Measurements from ENCODE around the gene NPLOC4. TPM values are rescaled to one million over a fixed set of nuclear protein-coding genes. Genes with fewer than 3 reads are reported as not detected.
A peak's percentile ranks its signal among the peaks of the same experiment; 100 is the strongest.

Gene NPLOC4
- total and polyA plus RNA-seq, 2 of the 13 experiments (the other 11 are each of a cell fraction or from before 2014, with no cell fraction given): 57.0 to 97.0 TPM

DNA sequence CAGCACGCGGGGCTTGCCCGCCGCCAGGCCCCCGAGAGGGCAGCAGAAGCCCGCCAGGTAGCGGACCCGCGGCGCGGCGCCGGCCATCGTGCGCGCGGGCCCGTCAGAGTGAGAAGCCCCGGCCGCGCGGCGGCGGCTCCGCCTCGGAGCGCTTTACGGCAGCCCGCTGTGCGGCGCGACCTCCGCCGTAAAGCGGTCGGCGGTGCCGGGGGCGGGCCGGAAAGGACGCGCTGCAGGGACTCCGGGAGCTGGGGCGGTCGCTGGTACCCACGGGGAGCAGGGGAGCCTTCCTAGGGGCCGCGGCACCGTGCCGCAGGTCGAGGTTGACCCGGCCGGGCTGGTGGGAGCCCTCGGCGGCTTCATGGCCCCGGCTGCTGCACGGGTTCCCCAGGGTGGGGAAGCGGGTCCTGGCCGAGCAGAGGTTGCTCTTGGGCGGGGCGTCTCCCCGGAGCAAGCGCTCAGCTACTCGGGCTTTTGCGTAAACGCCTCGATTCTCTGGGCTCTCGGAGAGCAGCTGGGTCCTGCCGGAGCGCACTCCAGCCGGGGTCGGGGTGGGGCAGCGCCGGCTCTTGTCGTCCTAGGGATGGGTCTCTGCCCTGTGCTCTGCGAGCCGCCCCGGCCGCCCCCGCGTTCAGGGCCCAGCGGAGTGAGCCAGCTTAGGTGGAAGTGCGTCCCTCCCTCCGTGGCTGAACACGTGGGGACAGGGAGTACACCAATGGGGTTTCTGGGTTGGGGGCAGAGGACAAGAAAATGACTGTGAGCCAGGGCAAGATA lies 84.5 kb downstream of the NPLOC4 start, which contains the start of gene FAAP100 (continued):
- TF ChIP-seq KDM5A (IDR thresholded peaks at IDR 0.05; ENCODE audit: borderline replicate concordance, low read length) (peak; percentile 91), ZNF816 (CRISPR knock-in tag; IDR thresholded peaks at IDR 0.05; ENCODE audit: borderline replicate concordance) (peak; percentile 58; the same call in 1 of the 2 replicates), KLF11 (CRISPR knock-in tag; IDR thresholded peaks at IDR 0.05) (peak; percentile 23; the same call in 1 of the 2 replicates), ELF4 (CRISPR knock-in tag; IDR thresholded peaks at IDR 0.05; ENCODE audit: borderline replicate concordance) (peak; percentile 80; the same call in 1 of the 2 replicates), MAFF (IDR thresholded peaks at IDR 0.05; ENCODE audit: low read depth, low read length) (no peak), MAF1 (CRISPR knock-in tag; IDR thresholded peaks at IDR 0.05; ENCODE audit: borderline replicate concordance) (peak; percentile 5; the same call in 1 of the 2 replicates)
- TF ChIP-seq, protein P1, sequence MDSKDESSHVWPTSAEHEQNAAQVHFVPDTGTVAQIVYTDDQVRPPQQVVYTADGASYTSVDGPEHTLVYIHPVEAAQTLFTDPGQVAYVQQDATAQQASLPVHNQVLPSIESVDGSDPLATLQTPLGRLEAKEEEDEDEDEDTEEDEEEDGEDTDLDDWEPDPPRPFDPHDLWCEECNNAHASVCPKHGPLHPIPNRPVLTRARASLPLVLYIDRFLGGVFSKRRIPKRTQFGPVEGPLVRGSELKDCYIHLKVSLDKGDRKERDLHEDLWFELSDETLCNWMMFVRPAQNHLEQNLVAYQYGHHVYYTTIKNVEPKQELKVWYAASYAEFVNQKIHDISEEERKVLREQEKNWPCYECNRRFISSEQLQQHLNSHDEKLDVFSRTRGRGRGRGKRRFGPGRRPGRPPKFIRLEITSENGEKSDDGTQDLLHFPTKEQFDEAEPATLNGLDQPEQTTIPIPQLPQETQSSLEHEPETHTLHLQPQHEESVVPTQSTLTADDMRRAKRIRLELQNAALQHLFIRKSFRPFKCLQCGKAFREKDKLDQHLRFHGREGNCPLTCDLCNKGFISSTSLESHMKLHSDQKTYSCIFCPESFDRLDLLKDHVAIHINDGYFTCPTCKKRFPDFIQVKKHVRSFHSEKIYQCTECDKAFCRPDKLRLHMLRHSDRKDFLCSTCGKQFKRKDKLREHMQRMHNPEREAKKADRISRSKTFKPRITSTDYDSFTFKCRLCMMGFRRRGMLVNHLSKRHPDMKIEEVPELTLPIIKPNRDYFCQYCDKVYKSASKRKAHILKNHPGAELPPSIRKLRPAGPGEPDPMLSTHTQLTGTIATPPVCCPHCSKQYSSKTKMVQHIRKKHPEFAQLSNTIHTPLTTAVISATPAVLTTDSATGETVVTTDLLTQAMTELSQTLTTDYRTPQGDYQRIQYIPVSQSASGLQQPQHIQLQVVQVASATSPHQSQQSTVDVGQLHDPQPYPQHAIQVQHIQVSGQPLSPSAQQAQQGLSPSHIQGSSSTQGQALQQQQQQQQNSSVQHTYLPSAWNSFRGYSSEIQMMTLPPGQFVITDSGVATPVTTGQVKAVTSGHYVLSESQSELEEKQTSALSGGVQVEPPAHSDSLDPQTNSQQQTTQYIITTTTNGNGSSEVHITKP (CRISPR knock-in tag; IDR thresholded peaks at IDR 0.05; ENCODE audit: low read depth): peak; percentile 58
- TF ChIP-seq, protein P2, sequence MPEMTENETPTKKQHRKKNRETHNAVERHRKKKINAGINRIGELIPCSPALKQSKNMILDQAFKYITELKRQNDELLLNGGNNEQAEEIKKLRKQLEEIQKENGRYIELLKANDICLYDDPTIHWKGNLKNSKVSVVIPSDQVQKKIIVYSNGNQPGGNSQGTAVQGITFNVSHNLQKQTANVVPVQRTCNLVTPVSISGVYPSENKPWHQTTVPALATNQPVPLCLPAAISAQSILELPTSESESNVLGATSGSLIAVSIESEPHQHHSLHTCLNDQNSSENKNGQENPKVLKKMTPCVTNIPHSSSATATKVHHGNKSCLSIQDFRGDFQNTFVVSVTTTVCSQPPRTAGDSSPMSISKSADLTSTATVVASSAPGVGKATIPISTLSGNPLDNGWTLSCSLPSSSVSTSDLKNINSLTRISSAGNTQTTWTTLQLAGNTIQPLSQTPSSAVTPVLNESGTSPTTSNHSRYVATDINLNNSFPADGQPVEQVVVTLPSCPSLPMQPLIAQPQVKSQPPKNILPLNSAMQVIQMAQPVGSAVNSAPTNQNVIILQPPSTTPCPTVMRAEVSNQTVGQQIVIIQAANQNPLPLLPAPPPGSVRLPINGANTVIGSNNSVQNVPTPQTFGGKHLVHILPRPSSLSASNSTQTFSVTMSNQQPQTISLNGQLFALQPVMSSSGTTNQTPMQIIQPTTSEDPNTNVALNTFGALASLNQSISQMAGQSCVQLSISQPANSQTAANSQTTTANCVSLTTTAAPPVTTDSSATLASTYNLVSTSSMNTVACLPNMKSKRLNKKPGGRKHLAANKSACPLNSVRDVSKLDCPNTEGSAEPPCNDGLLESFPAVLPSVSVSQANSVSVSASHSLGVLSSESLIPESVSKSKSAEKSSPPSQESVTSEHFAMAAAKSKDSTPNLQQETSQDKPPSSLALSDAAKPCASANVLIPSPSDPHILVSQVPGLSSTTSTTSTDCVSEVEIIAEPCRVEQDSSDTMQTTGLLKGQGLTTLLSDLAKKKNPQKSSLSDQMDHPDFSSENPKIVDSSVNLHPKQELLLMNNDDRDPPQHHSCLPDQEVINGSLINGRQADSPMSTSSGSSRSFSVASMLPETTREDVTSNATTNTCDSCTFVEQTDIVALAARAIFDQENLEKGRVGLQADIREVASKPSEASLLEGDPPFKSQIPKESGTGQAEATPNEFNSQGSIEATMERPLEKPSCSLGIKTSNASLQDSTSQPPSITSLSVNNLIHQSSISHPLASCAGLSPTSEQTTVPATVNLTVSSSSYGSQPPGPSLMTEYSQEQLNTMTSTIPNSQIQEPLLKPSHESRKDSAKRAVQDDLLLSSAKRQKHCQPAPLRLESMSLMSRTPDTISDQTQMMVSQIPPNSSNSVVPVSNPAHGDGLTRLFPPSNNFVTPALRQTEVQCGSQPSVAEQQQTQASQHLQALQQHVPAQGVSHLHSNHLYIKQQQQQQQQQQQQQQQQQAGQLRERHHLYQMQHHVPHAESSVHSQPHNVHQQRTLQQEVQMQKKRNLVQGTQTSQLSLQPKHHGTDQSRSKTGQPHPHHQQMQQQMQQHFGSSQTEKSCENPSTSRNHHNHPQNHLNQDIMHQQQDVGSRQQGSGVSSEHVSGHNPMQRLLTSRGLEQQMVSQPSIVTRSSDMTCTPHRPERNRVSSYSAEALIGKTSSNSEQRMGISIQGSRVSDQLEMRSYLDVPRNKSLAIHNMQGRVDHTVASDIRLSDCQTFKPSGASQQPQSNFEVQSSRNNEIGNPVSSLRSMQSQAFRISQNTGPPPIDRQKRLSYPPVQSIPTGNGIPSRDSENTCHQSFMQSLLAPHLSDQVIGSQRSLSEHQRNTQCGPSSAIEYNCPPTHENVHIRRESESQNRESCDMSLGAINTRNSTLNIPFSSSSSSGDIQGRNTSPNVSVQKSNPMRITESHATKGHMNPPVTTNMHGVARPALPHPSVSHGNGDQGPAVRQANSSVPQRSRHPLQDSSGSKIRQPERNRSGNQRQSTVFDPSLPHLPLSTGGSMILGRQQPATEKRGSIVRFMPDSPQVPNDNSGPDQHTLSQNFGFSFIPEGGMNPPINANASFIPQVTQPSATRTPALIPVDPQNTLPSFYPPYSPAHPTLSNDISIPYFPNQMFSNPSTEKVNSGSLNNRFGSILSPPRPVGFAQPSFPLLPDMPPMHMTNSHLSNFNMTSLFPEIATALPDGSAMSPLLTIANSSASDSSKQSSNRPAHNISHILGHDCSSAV (CRISPR knock-in tag; IDR thresholded peaks at IDR 0.05; ENCODE audit: borderline replicate concordance): no peak
- TF ChIP-seq, protein P3, sequence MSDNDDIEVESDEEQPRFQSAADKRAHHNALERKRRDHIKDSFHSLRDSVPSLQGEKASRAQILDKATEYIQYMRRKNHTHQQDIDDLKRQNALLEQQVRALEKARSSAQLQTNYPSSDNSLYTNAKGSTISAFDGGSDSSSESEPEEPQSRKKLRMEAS (IDR thresholded peaks at IDR 0.05): peak; percentile 79
- TF ChIP-seq, protein P4, sequence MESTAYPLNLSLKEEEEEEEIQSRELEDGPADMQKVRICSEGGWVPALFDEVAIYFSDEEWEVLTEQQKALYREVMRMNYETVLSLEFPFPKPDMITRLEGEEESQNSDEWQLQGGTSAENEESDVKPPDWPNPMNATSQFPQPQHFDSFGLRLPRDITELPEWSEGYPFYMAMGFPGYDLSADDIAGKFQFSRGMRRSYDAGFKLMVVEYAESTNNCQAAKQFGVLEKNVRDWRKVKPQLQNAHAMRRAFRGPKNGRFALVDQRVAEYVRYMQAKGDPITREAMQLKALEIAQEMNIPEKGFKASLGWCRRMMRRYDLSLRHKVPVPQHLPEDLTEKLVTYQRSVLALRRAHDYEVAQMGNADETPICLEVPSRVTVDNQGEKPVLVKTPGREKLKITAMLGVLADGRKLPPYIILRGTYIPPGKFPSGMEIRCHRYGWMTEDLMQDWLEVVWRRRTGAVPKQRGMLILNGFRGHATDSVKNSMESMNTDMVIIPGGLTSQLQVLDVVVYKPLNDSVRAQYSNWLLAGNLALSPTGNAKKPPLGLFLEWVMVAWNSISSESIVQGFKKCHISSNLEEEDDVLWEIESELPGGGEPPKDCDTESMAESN (CRISPR knock-in tag; conservative IDR thresholded peaks at IDR 0.05): peak; percentile 56; the same call in 1 of the 2 replicates
- TF ChIP-seq, protein P5, sequence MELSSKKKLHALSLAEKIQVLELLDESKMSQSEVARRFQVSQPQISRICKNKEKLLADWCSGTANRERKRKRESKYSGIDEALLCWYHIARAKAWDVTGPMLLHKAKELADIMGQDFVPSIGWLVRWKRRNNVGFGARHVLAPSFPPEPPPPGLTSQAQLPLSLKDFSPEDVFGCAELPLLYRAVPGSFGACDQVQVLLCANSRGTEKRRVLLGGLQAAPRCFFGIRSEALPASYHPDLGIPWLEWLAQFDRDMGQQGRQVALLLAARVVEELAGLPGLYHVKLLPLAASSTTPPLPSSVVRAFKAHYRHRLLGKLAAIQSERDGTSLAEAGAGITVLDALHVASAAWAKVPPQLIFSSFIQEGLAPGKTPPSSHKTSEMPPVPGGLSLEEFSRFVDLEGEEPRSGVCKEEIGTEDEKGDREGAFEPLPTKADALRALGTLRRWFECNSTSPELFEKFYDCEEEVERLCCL (CRISPR knock-in tag; IDR thresholded peaks at IDR 0.05; ENCODE audit: borderline replicate concordance): peak; percentile 41; the same call in 1 of the 2 replicates

All from HepG2 (cell line).